ENCODE results near the gene NIP7. TPM values are rescaled to one million over a fixed set of nuclear protein-coding genes. Genes with fewer than 3 reads are reported as not detected.
"Not testable (repeated sequence)": the region's sequence is repeated elsewhere in the genome, so short reads cannot be mapped to it uniquely, and the experiment has no call there.

Gene NIP7
- total RNA-seq, result 20.8 TPM
- long read RNA-seq, transcript NIP7-201 (5 exons, 2,402 nt), result major isoform, 35 of 39 reads
- long read RNA-seq, partial matches to known transcripts, result 1 of 39 reads
- long read RNA-seq, other reads (novel, unspliced or antisense), result 1 of 39 reads

DNA sequence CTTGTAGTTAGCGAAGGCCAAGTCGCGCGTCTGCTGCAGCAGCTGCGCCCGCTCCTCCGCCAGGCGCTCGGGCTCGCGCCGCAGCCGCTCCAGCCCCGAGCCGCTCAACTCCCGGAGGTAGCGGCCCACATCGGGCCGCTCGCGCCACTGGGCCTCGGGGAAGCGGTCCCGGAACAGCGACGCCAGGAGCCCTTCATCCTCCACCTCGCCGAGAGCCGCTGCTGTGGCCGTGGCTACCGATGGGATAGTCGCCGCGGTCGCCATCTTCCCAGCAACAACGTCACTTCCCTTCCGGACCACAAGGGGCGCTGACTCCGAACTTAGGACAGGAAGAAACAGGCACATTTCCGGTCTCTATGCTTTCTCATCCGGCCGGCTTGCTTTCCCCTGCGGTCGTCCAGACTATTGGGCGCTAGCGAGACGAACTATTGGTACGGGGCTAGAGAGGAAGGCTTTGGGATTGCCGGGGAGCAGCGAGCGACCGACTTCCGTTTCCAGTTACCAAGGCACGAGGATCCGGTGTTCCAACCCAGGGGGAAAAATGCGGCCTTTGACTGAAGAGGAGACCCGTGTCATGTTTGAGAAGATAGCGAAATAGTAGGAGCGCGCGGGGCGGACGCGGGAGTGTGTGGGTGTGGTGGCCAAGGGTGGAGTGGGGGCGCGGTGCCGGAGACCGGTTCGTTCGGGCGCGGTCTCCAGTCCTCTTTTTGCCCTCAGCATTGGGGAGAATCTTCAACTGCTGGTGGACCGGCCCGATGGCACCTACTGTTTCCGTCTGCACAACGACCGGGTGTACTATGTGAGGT is at the start of gene NIP7, which contains the start of gene COG8:
Gene NIP7 (plus strand): TSS at position 484 of the 806 bp plus-strand sequence. CDS start 58 bp downstream, at position 542.
Gene COG8 (minus strand): TSS at position 276 of the 806 bp plus-strand sequence. CDS start 12 bp downstream, at position 264.
- peak; percentile 99 for ATAC-seq
- H3K36me3 ChIP-seq, result peaks cover 58% of the 10 kb centered on the region
- intact Hi-C loops (cut with DNase I), result no loop called here

DNA sequence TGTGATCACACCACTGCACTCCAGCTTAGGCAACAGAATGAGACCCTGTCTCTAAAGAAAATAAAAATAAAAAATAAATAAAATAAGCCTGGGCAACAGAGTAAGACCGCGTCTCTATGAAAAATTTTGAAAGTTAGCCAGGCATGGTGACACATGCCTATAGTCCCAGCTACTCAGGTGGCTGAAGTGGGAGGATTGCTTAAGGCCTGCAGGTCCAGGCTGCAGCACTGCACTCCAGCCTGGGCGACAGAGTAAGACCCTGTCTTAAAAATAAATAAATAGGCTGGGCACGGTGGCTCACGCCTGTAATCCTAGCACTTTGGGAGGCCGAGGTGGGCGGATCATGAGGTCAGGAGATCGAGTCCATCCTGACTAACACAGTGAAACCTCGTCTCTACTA is 47.9 kb upstream of the NIP7 start:
- H3K27me3 ChIP-seq; intact Hi-C loops (cut with DNase I); H3K27ac ChIP-seq; DNase-seq; H3K4me3 ChIP-seq; H3K36me3 ChIP-seq; H3K9me3 ChIP-seq: not testable (repeated sequence)
- H3K4me1 ChIP-seq, result peaks cover 11% of the 10 kb centered on the region
- peak; percentile 82 for ATAC-seq

More for the DNA sequence above, at the start of gene NIP7, which contains the start of gene COG8:
- Histone ChIP-seq H3K4me3 (peak within 1 kb of the TSS; percentile 86), H3K27ac (peak within 1 kb of the TSS; percentile 85), H3K9me3 (no peaks in the 10 kb centered on the region), H3K27me3 (no peaks in the 10 kb centered on the region), H3K4me1 (peaks cover 26% of the 10 kb centered on the region)
- peak; percentile 95 for DNase-seq
- TF ChIP-seq, protein P1, sequence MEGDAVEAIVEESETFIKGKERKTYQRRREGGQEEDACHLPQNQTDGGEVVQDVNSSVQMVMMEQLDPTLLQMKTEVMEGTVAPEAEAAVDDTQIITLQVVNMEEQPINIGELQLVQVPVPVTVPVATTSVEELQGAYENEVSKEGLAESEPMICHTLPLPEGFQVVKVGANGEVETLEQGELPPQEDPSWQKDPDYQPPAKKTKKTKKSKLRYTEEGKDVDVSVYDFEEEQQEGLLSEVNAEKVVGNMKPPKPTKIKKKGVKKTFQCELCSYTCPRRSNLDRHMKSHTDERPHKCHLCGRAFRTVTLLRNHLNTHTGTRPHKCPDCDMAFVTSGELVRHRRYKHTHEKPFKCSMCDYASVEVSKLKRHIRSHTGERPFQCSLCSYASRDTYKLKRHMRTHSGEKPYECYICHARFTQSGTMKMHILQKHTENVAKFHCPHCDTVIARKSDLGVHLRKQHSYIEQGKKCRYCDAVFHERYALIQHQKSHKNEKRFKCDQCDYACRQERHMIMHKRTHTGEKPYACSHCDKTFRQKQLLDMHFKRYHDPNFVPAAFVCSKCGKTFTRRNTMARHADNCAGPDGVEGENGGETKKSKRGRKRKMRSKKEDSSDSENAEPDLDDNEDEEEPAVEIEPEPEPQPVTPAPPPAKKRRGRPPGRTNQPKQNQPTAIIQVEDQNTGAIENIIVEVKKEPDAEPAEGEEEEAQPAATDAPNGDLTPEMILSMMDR (IDR thresholded peaks at IDR 0.05), result peak; percentile 83

DNA sequence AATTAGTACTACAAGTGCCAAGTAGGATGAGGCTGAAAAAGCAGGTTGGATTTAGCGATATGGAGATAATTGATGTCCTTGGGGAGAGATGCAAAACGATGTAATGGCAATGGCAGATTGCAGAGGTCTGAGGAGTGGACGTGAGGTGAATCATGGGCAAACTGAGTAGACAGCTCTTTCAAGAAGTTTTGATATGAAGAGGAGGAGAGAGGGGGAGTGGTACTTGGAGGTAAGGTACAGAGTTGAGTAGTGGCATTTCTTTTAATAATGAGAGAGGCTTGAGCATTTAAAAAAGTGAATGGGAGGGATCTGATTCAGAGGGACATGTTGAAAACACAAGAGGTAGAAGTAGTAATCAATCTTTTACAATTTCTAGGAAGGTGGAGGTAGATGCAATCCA is 46.2 kb upstream of the NIP7 start:
- TF ChIP-seq, protein P1 (IDR thresholded peaks at IDR 0.05), result no peak
- intact Hi-C loops (cut with DNase I), result no loop called here
- no peak overlapping the region for H3K27ac ChIP-seq
- no peaks in the 10 kb centered on the region for H3K9me3 ChIP-seq
- H3K4me1 ChIP-seq, result no peaks in the 10 kb centered on the region
- DNase-seq (no peak), ATAC-seq (no peak)
- no peaks in the 10 kb centered on the region for H3K27me3 ChIP-seq
- no peaks in the 10 kb centered on the region for H3K36me3 ChIP-seq
- H3K4me3 ChIP-seq, result no peak overlapping the region

DNA sequence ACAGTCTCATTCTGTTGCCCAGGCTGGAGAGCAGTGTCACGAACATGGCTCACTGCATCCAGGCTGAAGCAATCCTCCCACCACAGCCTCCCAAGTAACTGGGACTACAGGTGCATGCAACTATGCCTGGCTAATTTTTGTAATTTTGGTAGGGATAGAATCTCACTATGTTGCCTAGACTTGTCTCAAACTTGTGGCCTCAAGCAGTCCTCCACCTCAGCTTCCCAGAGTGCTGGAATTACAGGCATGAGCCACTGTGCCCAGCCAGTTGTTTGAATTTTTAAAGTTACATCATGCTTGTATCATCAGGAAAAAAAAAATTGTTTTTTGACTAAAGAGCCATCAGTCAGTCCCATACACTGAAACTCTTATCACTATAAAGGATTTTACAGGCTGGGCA is 45.5 kb upstream of the NIP7 start:
- intact Hi-C loops (cut with DNase I), result no loop called here
- TF ChIP-seq, protein P1 (IDR thresholded peaks at IDR 0.05), result no peak
- Histone ChIP-seq H3K27me3 (no peaks in the 10 kb centered on the region), H3K36me3 (no peaks in the 10 kb centered on the region), H3K4me1 (no peaks in the 10 kb centered on the region), H3K27ac (no peak overlapping the region), H3K4me3 (no peak overlapping the region), H3K9me3 (no peaks in the 10 kb centered on the region)
- ATAC-seq (no peak), DNase-seq (no peak)

DNA sequence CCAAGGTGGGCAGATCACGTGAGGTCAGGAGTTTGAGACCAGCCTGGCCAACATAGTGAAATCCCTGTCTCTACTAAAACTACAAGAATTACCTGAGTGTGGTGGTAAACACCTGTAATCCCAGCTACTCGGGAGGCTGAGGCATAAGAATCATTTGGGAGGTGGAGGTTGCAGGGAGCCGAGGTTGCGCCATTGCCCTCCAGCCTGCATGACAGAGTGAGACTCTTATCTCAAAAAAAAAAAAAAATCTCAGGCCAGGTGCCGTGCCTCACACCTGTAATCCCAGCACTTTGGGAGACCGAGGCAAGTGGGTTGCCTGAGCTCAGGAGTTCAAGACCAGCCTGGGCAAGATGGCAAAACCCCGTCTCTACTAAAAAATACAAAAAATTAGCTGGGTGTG is 42.8 kb upstream of the NIP7 start:
- H3K4me1 ChIP-seq; ATAC-seq; DNase-seq; intact Hi-C loops (cut with DNase I); H3K27me3 ChIP-seq; H3K27ac ChIP-seq; H3K4me3 ChIP-seq; H3K9me3 ChIP-seq: not testable (repeated sequence)
- peaks cover 26% of the 10 kb centered on the region for H3K36me3 ChIP-seq

DNA sequence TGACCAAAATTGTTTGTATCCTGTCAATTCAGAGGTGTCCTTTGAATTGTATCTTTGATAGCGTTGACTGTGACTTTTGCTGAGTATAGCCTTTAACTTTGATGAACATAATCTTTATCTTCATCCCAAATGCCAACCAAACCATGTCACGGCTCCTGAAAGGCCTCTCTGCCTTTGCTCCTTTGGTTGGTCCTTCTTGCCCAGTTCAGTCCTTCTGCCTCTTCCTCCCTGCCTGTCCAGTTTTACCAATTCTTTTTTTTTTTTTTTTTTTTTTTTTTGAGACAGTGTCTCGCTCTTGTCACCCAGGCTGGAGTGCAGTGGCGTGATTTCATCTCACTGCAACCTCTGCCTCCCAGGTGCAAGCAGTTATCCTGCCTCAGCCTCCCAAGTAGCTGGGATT is 41.3 kb upstream of the NIP7 start:
- no peak for ATAC-seq

More for the DNA sequence above, 41.3 kb upstream of the NIP7 start:
- H3K27ac ChIP-seq, result no peak overlapping the region
- H3K4me3 ChIP-seq, result no peak overlapping the region
- H3K4me1 ChIP-seq, result no peaks in the 10 kb centered on the region
- DNase-seq, result no peak
- no peaks in the 10 kb centered on the region for H3K9me3 ChIP-seq
- intact Hi-C loops (cut with DNase I), result no loop called here
- TF ChIP-seq, protein P1 (IDR thresholded peaks at IDR 0.05), result no peak
- H3K27me3 ChIP-seq, result no peaks in the 10 kb centered on the region
- peaks cover 30% of the 10 kb centered on the region for H3K36me3 ChIP-seq

Measured in upper lobe of right lung (tissue), 1 donor.